Measurements from ENCODE around the gene SLC22A1.

The SLC22A1 gene

GRCh38 chr6:160084198-160084776 lies 37.3 kb upstream of the SLC22A1 start:
- DNase-seq (ENCODE audit: low read depth) = no peak
- TF ChIP-seq MYC (IDR thresholded peaks at IDR 0.05; ENCODE audit: low read depth, low read length) (no peak), POLR2A (IDR thresholded peaks at IDR 0.05; ENCODE audit: extremely low read depth, insufficient read length) (no peak), MAX (IDR thresholded peaks at IDR 0.05; ENCODE audit: low read depth, low read length) (no peak), CTCF (IDR thresholded peaks at IDR 0.05; ENCODE audit: low read depth, low read length) (no peak)
- H3K4me3 ChIP-seq (ENCODE audit: low read depth, low read length) = no peak overlapping the region

- no peak for DNase-seq (ENCODE audit: low read depth)
Measured at GRCh38 chr6:160085226-160085625, 36.4 kb upstream of the SLC22A1 start.

GRCh38 chr6:160085713-160086505 lies 35.7 kb upstream of the SLC22A1 start:
- DNase-seq (ENCODE audit: low read depth) = peak; percentile 25
- TF ChIP-seq MYC (IDR thresholded peaks at IDR 0.05; ENCODE audit: low read depth, low read length) (no peak), MAX (IDR thresholded peaks at IDR 0.05; ENCODE audit: low read depth, low read length) (no peak)
- H3K4me3 ChIP-seq (ENCODE audit: low read depth, low read length) = no peak overlapping the region

More at GRCh38 chr6:160085226-160085625, 36.4 kb upstream of the SLC22A1 start:
- TF ChIP-seq POLR2A (IDR thresholded peaks at IDR 0.05; ENCODE audit: extremely low read depth, insufficient read length) (no peak), CTCF (IDR thresholded peaks at IDR 0.05; ENCODE audit: low read depth, low read length) (no peak), MAX (IDR thresholded peaks at IDR 0.05; ENCODE audit: low read depth, low read length) (no peak), MYC (IDR thresholded peaks at IDR 0.05; ENCODE audit: low read depth, low read length) (no peak)
- no peak overlapping the region for H3K4me3 ChIP-seq (ENCODE audit: low read depth, low read length)

GRCh38 chr6:160086754-160087153 lies 34.9 kb upstream of the SLC22A1 start:
- DNase-seq (ENCODE audit: low read depth) = no peak
- TF ChIP-seq MAX (IDR thresholded peaks at IDR 0.05; ENCODE audit: low read depth, low read length) (no peak), CTCF (IDR thresholded peaks at IDR 0.05; ENCODE audit: low read depth, low read length) (no peak), POLR2A (IDR thresholded peaks at IDR 0.05; ENCODE audit: extremely low read depth, insufficient read length) (no peak), MYC (IDR thresholded peaks at IDR 0.05; ENCODE audit: low read depth, low read length) (no peak)
- no peak overlapping the region for H3K4me3 ChIP-seq (ENCODE audit: low read depth, low read length)

GRCh38 chr6:160088069-160088783 lies 33.4 kb upstream of the SLC22A1 start:
- H3K4me3 ChIP-seq (ENCODE audit: low read depth, low read length) = no peak overlapping the region
- DNase-seq (ENCODE audit: low read depth) = peak; percentile 20
- no peak for TF ChIP-seq POLR2A (IDR thresholded peaks at IDR 0.05; ENCODE audit: extremely low read depth, insufficient read length)
- peak; percentile 57 for TF ChIP-seq CTCF (IDR thresholded peaks at IDR 0.05; ENCODE audit: low read depth, low read length)
